PC-3 (cell line): Measurements from ENCODE around the gene GALNT4. TPM values are rescaled to one million over a fixed set of nuclear protein-coding genes. Genes with fewer than 3 reads are reported as not detected.

Source experiments
- ATAC-seq: fragments of 200-7000 bp; cut with Tn5 transposase; 2 replicates; pipeline ENCODE4 v1.9.1; 2020; ENCODE audit warnings: mild to moderate bottlenecking, moderate library complexity
- BruUV-seq: library from RNA; stranded (reverse); fragments of 400-500 nt; replicated peaks from 2 replicates; lab custom pipeline; 2021; lab: Mats Ljungman, UMichigan
- CTCF ChIA-PET: fragments of 300-600 bp; sonication (Branson Sonifier 250); formaldehyde crosslinking; loops from one replicate; lab custom pipeline; 2022; ENCODE audit warnings: antibody characterized with exemption; lab: Charles Lee
- POLR2A ChIA-PET: fragments of 300-600 bp; sonication (Branson Sonifier 250); formaldehyde crosslinking; loops from one replicate; lab custom pipeline; 2022; ENCODE audit warnings: antibody characterized with exemption; ENCODE audit not compliant: unreplicated experiment; lab: Charles Lee
- DNase-seq: peaks from one replicate; pipeline ENCODE4 v3.0.0-alpha.2; 2015
- H2AFZ ChIP-seq: fragments of 300-600 bp; sonication (generic); 2 replicates; pipeline ENCODE4 v1.6.0; 2016; ENCODE audit warnings: antibody characterized with exemption, low read length
- H3F3A ChIP-seq: fragments of 300-600 bp; sonication (generic); one replicate; pipeline ENCODE4 v1.6.0; 2017; ENCODE audit warnings: antibody characterized with exemption, low read length, control low read depth, mild to moderate bottlenecking; ENCODE audit not compliant: unreplicated experiment
- H3K27ac ChIP-seq: fragments of 300-600 bp; sonication (generic); 2 replicates; pipeline ENCODE4 v1.5.1; 2016; ENCODE audit warnings: mild to moderate bottlenecking, low read length
- H3K27me3 ChIP-seq: fragments of 300-600 bp; sonication (generic); 2 replicates; pipeline ENCODE4 v1.6.1; 2016; ENCODE audit warnings: low read length, mixed read lengths
- H3K36me3 ChIP-seq: fragments of 300-600 bp; sonication (generic); 2 replicates; pipeline ENCODE4 v1.6.1; 2016; ENCODE audit warnings: low read depth, mixed run types, low read length, mixed read lengths
- H3K4me1 ChIP-seq: fragments of 300-600 bp; sonication (generic); 2 replicates; pipeline ENCODE4 v1.5.1; 2016; ENCODE audit warnings: low read length; ENCODE audit not compliant: insufficient read depth
- H3K4me2 ChIP-seq: fragments of 300-600 bp; sonication (generic); 2 replicates; pipeline ENCODE4 v1.6.0; 2016; ENCODE audit warnings: low read length
- H3K4me3 ChIP-seq: fragments of 300-600 bp; sonication (generic); 2 replicates; pipeline ENCODE4 v1.5.1; 2016; ENCODE audit warnings: mild to moderate bottlenecking, low read length, mixed read lengths
- H3K79me2 ChIP-seq: fragments of 300-600 bp; sonication (generic); 2 replicates; pipeline ENCODE4 v1.6.1; 2017; ENCODE audit warnings: low read length, mixed read lengths
- H3K9ac ChIP-seq: fragments of 300-600 bp; sonication (generic); 2 replicates; pipeline ENCODE4 v1.6.0; 2016; ENCODE audit warnings: mild to moderate bottlenecking, low read length
- H3K9me2 ChIP-seq: fragments of 300-600 bp; sonication (generic); replicated peaks from 2 replicates; pipeline ENCODE4 v1.6.1; 2016; ENCODE audit warnings: mixed run types, low read length, mixed read lengths
- H3K9me3 ChIP-seq: fragments of 300-600 bp; sonication (generic); 2 replicates; pipeline ENCODE4 v1.6.1; 2016; ENCODE audit warnings: low read length, mixed read lengths
- H4K20me1 ChIP-seq: fragments of 300-600 bp; sonication (generic); 2 replicates; pipeline ENCODE4 v1.6.1; 2016; ENCODE audit warnings: low read length, mixed read lengths
- EZH2 ChIP-seq: fragments of 300-600 bp; sonication (generic); IDR thresholded peaks from one replicate; pipeline ENCODE4 v1.6.1; 2017; ENCODE audit warnings: antibody characterized with exemption, mild to moderate bottlenecking, low read length; ENCODE audit not compliant: unreplicated experiment
- EZH2phosphoT487 ChIP-seq: fragments of 300-600 bp; sonication (generic); IDR thresholded peaks from 2 replicates; pipeline ENCODE4 v1.6.1; 2018; ENCODE audit warnings: mild to moderate bottlenecking, antibody characterized with exemption, low read length, borderline replicate concordance
- intact Hi-C: fragments of 100-400 bp; cut with micrococcal nuclease; formaldehyde crosslinking; loops from 2 replicates; pipeline ENCODE4 v1.9.0; 2023
- total RNA-seq: library from RNA; depleted of rRNA; stranded (reverse); fragments of >200 nt; gene quantifications from 2 replicates; pipeline ENCODE4 v1.2.3, GENCODE V29; 2014
- TF ChIP-seq, protein P1 (sequence below): fragments of 300-600 bp; sonication (generic); conservative IDR thresholded peaks from 2 replicates; pipeline ENCODE4 v1.5.1; 2017; ENCODE audit warnings: antibody characterized with exemption, low read depth, mild to moderate bottlenecking, low read length

The GALNT4 gene
- total RNA-seq, 1 experiment from 2014 or later = 8.1 TPM

DNA sequence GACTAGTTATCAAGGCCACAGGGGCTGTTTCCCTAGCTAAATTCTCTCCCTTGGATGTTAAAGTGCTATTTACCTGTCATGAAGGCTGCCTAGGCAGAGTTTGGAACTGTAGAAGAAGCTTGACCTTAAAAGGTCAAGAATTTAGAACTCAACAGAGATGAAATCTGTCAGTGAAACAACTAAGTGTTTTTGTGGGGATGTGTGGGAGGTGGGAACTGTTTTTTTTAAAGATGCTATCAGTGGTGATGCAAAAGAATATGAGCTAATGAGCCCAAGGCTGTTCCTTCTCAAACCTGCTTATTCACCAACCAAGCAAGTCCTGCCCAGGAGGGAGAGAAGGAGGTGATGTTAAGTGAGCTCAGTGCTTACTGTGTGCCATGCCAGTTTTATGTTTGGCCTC lies 42.0 kb upstream of the GALNT4 start:
- no peak overlapping the region for H3K4me2 ChIP-seq
- no peaks in the 10 kb centered on the region for H3K9me3 ChIP-seq
- POLR2A ChIA-PET = no interaction called here
- CTCF ChIA-PET = no interaction called here
- no TSS peak for BruUV-seq
- no peaks in the 10 kb centered on the region for H4K20me1 ChIP-seq
- no peaks in the 10 kb centered on the region for H3K36me3 ChIP-seq
- intact Hi-C loops = no loop called here
- H3F3A ChIP-seq = no peaks in the 10 kb centered on the region
- TF ChIP-seq EZH2phosphoT487 (no peak), EZH2 (no peak)
- TF ChIP-seq, protein P1, sequence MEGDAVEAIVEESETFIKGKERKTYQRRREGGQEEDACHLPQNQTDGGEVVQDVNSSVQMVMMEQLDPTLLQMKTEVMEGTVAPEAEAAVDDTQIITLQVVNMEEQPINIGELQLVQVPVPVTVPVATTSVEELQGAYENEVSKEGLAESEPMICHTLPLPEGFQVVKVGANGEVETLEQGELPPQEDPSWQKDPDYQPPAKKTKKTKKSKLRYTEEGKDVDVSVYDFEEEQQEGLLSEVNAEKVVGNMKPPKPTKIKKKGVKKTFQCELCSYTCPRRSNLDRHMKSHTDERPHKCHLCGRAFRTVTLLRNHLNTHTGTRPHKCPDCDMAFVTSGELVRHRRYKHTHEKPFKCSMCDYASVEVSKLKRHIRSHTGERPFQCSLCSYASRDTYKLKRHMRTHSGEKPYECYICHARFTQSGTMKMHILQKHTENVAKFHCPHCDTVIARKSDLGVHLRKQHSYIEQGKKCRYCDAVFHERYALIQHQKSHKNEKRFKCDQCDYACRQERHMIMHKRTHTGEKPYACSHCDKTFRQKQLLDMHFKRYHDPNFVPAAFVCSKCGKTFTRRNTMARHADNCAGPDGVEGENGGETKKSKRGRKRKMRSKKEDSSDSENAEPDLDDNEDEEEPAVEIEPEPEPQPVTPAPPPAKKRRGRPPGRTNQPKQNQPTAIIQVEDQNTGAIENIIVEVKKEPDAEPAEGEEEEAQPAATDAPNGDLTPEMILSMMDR = no peak
- H3K79me2 ChIP-seq = no peaks in the 10 kb centered on the region
- ATAC-seq (no peak), DNase-seq (no peak)
- H3K9me2 ChIP-seq = no peaks in the 10 kb centered on the region
- no peak overlapping the region for H3K9ac ChIP-seq
- H3K27ac ChIP-seq = no peak overlapping the region
- no peak overlapping the region for H3K4me3 ChIP-seq
- H2AFZ ChIP-seq = no peak overlapping the region
- H3K27me3 ChIP-seq = no peaks in the 10 kb centered on the region
- no peaks in the 10 kb centered on the region for H3K4me1 ChIP-seq

DNA sequence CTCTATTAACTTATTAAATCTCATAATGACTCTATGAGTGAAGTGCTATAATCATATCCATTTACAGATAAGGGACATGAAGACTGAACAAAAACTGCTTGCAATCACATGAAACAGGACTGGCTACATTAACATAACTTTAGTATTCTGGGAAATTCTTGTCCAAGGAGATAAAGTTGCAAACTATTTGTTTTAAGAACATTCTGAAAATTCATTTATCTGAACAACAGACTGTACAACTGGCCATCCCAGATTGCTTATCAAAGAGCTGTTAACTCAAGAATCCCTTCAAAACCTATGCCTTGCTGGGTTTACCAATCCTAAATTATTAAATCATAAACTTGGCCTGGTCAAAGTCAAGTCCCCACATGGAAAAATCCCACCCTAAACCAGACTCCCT lies 40.4 kb upstream of the GALNT4 start:
- CTCF ChIA-PET = no interaction called here
- H3K27ac ChIP-seq = no peak overlapping the region
- DNase-seq = no peak
- H3K4me2 ChIP-seq = no peak overlapping the region
- no peak overlapping the region for H3K9ac ChIP-seq
- no peaks in the 10 kb centered on the region for H3K9me3 ChIP-seq
- H2AFZ ChIP-seq = no peak overlapping the region
- intact Hi-C loops = no loop called here
- TF ChIP-seq, protein P1 = no peak
- TF ChIP-seq EZH2phosphoT487 (no peak), EZH2 (no peak)
- H3K79me2 ChIP-seq = no peaks in the 10 kb centered on the region
- POLR2A ChIA-PET = no interaction called here
- no peaks in the 10 kb centered on the region for H4K20me1 ChIP-seq
- no peak overlapping the region for H3K4me3 ChIP-seq
- no peaks in the 10 kb centered on the region for H3K4me1 ChIP-seq
- BruUV-seq = no TSS peak
- no peaks in the 10 kb centered on the region for H3K27me3 ChIP-seq
- ATAC-seq = no peak
- no peaks in the 10 kb centered on the region for H3K9me2 ChIP-seq
- no peaks in the 10 kb centered on the region for H3K36me3 ChIP-seq
- no peaks in the 10 kb centered on the region for H3F3A ChIP-seq

DNA sequence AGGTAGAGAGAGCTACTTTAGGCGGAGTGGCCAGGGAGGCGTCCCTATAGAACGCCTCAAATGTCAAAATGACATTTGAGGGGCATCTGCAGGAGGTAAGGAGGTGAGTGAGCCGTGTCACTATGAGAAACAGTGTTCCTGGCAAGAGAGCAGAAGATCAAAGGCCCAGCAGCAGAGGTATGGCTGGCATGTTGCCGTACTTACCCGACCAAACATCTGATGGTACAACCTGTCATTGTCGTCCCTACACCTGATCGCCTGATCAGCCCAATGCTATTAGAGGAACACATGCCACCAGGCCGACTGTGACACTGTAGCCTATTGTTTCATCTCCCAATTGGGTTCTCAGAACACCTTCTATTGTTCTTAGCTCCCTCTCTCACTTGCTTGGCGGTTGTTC lies 35.2 kb upstream of the GALNT4 start:
- no peaks in the 10 kb centered on the region for H4K20me1 ChIP-seq
- no peaks in the 10 kb centered on the region for H3K9me2 ChIP-seq
- DNase-seq = no peak
- H3K27ac ChIP-seq = no peak overlapping the region
- H3K4me2 ChIP-seq = no peak overlapping the region
- intact Hi-C loops = no loop called here
- no peaks in the 10 kb centered on the region; the same call in 1 of the 2 replicates for H3K4me1 ChIP-seq
- H3K4me3 ChIP-seq = no peak overlapping the region
- no peaks in the 10 kb centered on the region for H3K27me3 ChIP-seq
- TF ChIP-seq EZH2 = no peak
- TF ChIP-seq, protein P1 = no peak
- TF ChIP-seq EZH2phosphoT487 = no peak
- ChIA-PET CTCF (no interaction called here), POLR2A (no interaction called here)
- H3K79me2 ChIP-seq = no peaks in the 10 kb centered on the region
- no peak overlapping the region for H2AFZ ChIP-seq
- H3K36me3 ChIP-seq = no peaks in the 10 kb centered on the region
- no TSS peak for BruUV-seq
- no peak overlapping the region for H3K9ac ChIP-seq
- no peaks in the 10 kb centered on the region for H3F3A ChIP-seq
- no peak for ATAC-seq
- H3K9me3 ChIP-seq = no peaks in the 10 kb centered on the region
